GM12892 (cell line): Measurements from ENCODE around the gene H6PD.

ENCODE experiments used
- POLR2A ChIP-seq: IDR thresholded peaks from 2 replicates; pipeline ENCODE4 v1.6.1; 2011; ENCODE audit warnings: low read depth, low read length, control low read depth
- POLR2AphosphoS5 ChIP-seq: IDR thresholded peaks from 2 replicates; pipeline ENCODE4 v1.6.1; 2011; ENCODE audit warnings: low read depth, low read length, control low read depth

DNA sequence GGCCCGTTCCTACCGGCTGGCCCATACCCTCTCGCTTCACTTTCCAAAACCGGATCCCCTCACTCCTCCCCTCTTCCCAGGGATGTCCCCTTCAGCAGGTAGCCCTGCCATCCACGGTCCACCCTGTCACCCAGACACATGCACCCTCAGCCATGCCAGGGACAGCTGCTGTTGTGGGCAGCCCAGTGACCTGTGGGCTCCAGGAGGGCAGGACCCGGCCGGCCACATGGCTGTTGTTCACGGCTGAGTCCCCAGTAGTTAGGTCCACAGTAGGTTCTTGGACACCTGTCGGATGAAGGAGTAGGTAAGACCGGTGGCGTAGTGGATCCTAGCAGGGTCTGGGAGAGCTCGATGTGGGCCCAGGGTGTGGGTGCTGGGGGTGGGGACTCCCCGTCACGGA is 70.6 kb downstream of the H6PD start:
- no peak for TF ChIP-seq POLR2A
- TF ChIP-seq POLR2AphosphoS5 = no peak
